ENCODE measurements around the gene VWA3B.
"Not testable (repeated sequence)": the region's sequence is repeated elsewhere in the genome, so short reads cannot be mapped to it uniquely, and the experiment has no call there.

VWA3B gene

DNA sequence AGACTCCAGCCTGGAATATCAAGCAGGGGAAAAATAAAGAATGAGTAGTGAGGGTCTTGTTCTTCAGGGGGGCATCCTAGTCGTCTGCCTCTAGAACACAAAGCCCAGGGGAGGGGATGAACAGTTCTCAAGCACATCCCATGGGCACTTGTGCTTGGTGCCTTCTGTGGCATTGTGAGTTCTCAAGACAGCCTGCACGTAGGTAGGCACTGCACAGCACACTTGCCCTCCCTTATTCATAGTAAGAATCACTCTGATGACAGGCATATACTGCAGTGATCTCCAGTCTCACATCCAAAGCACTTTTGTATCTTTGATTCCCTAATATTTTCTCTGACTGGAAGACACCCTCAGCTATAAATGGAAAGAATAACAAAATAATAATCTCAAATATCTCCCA lies 154.6 kb downstream of the VWA3B start:
- DNase-seq (ENCODE audit: low read depth in 3 of 3, low spot score in 1 of 3), result no peak

DNA sequence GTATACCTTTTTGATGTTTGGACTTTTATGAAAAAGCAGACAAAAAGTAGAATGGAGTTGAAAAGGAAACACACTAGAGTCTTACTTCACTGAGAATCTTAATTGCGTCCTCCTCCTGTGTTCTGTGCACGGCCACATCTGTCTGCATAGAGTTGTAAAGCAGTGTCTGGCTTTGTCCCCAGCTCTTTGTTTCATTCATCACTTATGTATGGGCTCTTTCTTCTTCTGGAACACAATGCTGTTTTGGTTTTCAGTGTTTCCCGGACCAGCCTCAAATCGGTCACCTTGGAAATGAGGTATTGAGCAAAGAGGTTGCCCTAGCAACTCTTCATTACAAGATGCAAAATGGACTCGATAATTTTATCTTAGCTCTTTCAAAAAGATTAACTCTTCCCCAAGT lies 155.0 kb downstream of the VWA3B start:
- DNase-seq (ENCODE audit: low read depth in 3 of 3, low spot score in 1 of 3), result no peak

DNA sequence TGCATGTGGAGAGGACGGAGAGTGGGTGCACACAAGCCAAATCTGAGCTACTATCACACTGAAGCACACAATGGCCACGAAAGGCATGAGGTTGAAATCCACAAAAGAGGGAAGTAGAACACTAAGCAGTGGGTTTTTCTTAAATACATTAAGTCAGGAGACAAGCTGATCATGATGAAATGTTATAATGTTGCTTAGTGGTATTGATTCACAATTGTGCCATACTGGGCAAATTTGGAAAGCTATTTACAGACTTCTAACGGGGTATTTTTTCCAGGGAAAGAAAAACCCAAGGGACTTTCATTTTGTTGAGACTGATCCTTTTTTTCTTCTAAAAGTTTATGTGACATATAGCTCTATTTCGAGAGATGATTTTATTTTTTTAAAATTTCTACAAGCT lies 158.5 kb downstream of the VWA3B start:
- DNase-seq (ENCODE audit: low read depth in 3 of 3, low spot score in 1 of 3), result no peak

DNA sequence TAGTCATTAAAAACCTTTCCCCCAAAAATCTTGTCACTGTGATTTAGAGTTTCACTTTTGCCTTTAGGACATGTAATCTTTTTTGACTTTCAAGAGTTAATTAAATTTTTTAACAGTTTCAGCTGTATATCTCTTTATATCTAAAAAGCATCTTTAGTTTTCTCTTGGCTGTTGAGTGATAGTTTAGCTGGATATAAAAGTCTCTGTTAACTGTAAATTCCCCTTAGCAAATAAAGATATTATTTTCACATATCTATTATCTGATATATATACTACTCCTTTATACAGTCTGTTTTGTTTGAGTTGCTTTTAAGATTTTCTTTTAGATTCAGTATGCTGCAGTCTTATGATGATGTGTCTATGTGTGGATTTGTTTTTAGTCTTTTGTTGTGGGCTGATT lies 160.4 kb downstream of the VWA3B start:
- DNase-seq (ENCODE audit: low read depth in 3 of 3, low spot score in 1 of 3), result no peak

DNA sequence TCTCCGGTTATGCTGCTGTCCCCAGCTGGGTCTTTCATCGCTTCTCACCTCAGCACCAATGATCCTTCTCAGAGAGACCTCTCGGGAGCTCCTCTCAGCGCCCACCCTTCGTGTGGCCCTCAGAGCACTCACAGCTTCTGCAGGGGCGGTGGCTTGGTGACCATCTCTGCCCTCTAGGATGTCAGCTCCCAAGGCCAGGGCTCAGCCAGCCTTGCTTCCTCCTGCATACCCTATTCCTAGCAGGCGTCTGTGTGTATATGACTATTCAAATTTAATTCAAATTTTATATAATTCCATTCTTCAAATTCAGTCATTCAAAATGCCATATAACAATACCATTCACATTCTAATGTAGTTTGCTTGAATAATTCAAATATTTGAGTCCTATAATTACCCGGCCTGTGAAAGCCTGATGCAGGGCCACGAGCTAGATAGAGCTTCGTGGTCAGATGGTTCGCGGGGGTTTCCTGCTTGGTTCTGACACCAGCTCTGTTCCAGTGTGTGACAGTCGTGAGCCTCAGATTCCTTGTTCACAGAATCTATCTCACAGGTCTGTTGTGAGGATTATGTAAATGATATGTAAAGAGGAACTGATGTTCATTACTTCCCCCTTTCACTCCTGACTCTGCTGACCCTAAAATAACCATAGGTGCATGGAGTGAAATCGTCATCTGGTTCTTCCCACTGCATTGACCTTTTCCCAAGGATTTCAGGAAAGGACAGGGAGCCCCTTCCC lies 165.2 kb downstream of the VWA3B start:
- DNase-seq (ENCODE audit: low read depth in 3 of 3, low spot score in 1 of 3), result no peak

DNA sequence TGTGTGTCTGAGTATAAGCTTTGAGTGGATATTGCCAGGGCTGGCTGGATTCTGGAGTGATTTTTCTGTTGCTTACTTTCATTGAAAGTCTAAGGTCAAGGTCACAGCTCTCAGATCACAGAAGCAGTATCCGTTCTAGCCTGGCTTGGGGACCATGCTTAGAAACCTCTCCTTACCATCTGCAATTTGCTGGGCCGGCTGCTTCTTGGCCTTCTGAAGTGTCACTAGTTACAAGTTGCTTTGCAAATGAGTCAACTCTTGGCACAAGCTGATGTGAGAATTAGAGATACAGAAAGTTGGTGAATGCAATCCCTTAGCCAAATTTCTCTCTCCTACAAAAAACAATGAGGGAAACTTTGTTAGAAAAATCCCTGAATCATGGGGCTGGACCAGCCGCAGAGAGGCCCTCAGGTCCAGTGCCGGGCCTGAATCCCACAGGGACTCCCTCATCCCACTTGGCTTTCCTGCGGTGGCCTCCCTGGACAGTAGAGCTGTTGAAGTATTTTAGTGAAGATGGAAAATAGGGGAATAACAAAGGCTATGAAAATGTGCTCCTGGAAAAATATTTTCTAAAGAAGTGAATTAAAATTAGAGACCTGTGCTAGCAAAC lies 166.6 kb downstream of the VWA3B start:
- DNase-seq (ENCODE audit: low read depth in 3 of 3, low spot score in 1 of 3), result no peak

DNA sequence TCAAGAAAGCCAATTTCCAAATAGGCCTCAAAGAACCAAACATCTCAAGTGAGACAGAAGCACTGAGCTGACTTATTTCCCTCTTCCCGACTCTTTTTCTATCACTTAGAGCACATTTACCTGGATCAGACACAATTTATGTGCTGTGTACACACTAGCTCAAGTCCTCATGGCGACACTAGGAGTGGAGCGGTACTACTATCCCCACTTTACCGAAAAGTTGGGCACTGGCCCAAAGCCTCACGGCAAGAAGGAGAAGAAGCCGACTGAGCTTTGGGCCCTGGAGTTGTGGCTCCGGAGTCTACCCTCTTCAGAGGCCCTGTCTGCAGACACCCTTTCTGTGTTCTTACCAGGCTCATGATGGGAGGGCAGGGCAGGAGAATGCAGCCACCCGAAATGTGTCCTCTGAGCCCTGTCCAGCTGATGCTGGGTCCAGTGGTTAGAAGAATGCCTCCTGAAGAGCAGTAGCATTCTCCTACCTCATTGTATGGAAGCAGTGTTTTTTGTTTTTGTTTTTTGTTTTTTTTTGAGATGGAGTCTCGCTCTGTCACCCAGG lies 167.6 kb downstream of the VWA3B start:
- no peak for DNase-seq (ENCODE audit: low read depth in 3 of 3, low spot score in 1 of 3)

DNA sequence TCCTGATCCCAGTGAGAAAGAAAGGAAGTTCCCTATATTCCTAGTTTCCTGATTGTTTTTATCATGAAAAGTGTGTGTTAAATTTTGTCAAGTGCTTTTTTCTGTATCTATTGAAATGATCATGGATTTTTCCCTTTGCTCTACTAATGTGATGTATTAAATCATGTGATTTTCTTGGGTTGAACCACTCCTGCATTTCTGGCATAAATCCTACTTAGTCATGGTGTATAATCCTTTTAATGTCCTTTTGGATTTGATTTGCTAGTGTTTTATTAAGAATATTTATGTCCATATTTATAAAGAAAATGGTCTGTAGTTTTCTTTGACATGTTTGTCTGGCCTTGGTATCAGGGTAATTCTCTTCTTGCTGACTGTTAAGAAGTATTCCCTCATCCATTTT lies 171.9 kb downstream of the VWA3B start:
- no peak for DNase-seq (ENCODE audit: low read depth in 3 of 3, low spot score in 1 of 3)

DNA sequence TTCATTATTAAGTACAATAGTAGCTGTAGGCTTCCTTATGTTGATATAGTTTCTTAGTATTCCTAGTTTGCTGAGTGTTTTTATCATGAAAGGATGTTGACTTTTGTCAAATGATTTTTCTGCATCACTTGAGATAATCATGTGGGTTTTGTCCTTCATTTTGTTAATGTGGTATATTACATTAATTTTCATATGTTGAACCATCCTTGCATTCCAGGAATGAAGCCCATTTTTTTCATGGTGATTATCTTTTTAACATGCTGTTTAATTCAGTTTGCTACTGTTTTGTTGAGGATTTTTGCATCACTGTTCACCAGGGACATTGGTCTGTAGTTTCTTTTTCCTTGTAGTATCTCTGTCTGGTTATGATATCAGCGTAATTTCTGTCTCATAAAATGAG lies 176.4 kb downstream of the VWA3B start:
- DNase-seq (ENCODE audit: low read depth in 3 of 3, low spot score in 1 of 3), result no peak

DNA sequence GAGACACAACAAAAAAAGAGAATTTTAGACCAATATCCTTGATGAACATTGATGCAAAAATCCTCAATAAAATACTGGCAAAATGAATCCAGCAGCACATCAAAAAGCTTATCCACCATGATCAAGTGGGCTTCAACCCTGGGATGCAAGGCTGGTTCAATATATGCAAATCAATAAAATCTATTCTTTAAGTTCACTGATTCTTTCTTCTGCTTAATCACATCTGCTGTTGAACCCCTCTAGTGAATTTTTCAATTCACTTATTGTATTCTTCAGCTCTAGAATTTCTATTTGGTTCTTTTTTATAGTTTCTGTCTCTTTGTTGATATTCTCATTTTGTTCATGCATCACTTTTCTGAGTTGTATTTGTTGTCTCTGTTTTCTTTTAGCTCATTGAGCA lies 181.3 kb downstream of the VWA3B start:
- not testable (repeated sequence) for DNase-seq (ENCODE audit: low read depth in 3 of 3, low spot score in 1 of 3)

DNA sequence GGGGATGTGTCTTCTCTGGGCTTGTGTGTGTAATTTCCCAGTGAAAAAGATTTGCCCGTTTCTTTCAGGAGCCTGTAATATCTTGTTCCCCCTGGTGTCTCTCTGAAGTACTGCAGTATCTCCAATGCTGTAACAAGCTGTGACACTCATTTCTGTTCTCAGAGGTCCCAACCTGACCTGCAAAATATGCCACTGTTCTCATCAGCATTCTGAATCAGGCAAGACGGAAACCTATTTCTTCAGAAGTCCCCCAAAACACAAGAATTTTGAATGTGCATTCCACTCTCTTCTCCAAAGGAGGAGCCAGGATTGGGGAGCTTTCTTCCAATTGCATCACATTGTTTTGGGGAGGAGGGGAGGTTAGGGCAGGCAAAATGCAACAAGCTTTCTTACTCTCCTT lies 182.3 kb downstream of the VWA3B start:
- DNase-seq (ENCODE audit: low read depth in 3 of 3, low spot score in 1 of 3), result no peak

DNA sequence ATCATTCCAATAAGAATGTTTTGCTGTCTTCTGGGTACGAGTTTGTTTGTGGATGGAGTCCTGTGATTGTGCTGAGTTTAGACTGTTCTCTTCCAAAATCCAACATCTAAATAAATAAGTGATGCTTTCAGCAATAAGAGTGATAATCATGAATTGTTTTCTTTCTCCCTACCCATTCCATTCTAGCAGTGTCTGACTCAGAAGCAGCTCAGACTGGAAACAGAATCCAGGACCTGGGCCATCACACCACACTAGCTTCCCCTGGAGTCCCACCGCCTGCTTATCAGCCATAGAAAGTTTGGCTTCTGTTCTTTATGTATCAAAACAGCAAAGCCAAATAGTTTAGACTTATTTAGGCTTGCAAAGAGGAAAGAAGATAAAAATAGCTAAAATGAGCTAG lies 182.9 kb downstream of the VWA3B start:
- DNase-seq (ENCODE audit: low read depth in 3 of 3, low spot score in 1 of 3), result no peak

DNA sequence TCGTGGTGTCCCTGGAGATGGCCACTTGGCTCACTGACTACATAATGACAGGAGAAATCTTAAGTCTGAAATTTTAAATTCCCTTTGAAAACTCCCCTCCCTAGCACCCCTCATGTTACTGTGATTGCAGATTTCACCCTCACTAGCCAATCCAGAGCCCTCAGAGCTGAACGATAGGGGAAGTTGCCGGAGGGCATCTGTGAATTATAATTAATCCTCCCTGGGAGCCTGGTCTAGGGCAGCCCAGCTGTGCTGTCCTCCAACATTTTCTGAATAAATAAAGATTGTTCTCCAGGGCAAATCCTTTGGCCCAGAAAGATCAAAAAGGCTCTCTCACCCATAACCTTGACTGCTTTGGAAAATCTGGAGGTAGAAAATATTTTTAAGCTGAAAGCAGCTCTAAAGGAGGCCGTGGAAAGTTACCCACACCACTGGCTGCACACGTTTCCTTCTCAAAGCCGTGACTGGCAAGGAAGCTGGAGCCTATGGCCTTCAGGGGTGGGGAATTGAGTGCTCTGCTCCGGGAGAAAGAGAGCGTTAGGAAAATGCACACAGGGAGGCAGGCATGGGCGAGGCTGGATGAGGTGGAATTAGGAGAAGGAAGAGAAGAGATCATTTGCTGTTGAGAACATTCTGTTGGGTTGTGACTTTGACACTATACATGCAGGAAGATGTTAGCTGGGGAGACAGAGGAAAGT lies 190.3 kb downstream of the VWA3B start:
- no peak for DNase-seq (ENCODE audit: low read depth in 3 of 3, low spot score in 1 of 3)

DNA sequence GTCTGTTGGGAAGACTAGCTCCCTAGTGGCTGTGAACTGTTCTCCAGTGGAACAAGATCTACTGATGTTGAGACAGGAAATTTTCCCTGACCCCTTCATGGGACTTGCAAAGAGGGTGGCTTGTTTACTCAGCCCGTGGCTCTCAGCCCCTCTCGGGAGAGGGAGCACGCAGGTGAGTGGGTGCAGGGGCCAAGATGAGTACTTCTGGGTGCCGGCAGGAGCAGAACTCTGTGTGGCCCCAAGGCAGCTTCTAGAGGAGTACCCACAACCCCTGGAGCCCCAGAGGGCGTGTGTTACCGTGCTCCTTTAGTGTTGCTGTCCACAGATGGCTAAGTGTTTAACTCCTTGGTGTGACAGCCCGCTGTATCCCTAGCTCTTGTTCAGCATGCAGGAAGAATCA lies 191.1 kb downstream of the VWA3B start:
- DNase-seq (ENCODE audit: low read depth in 3 of 3, low spot score in 1 of 3), result no peak

DNA sequence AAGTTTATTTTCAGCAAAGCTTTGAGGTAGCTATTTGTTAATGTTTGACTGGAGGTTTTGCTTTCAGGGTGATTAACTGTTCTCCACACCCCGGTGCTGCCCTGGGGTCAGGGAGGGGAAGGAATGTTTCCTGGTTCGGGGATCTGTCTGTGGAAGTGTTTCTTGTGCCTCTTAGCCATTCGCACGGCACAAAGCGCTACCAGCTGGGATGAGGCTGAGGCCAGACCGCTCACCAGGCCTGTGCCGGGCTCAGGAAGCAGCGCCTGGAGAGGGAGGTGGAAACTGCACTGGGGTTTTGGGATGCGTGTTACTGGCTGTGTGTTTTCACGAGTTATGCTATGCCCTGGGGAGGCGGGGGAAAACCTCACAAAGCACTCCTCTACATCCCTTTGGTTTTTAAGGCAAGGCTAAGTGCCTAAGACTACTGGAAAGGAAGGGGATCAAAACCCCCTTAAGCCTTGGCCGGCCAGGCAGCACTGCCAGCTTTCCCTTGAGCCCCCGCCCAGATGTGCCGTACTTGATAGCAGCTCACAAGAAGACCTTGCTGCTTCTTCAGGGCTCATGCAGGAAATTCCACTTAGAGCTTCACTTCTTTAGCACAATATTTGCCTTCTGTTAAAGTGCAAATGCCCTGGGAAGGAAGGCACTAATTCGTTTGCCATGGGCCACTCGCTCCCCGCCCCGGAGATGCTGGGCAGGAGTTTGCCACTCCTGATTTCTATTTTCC lies 193.6 kb downstream of the VWA3B start:
- no peak for DNase-seq (ENCODE audit: low read depth in 3 of 3, low spot score in 1 of 3)

DNA sequence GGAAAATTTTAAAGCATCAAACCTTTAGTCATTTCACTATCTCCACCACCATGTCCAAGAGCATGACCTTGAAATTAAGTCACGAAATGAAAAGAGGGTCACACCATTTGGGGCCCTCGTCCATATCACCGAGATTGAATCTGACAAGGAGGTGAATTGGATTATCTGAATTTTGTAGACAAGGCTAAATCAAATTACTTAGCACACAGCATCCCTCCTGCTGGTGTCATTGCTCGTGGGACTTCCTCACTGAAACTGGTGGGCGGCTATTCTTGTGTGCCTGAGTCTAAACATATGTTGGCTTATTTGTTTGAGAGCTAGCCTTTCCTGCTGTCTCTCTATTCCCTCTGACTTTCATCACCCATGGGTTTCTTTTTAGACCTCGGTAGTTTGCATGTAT lies 194.6 kb downstream of the VWA3B start:
- no peak for DNase-seq (ENCODE audit: low read depth in 3 of 3, low spot score in 1 of 3)

DNA sequence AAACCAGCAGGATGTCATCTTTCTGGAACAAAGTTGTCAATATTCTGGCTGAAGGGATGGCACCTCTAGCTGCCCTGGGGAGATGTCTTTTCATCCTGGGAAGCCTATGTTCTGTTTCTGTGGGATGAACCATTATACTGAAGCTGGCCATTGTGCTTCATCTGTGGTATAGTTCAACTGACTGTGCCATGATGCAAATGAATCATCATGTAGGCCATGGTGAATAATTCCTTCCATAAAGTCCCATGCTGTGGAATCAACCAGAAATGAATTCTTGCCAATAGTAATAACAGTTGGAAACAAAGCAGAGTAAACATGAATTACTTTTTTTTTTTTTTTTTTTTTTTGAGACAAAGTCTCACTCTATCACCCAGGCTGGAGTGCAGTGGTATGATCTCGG lies 195.1 kb downstream of the VWA3B start:
- no peak for DNase-seq (ENCODE audit: low read depth in 3 of 3, low spot score in 1 of 3)

DNA sequence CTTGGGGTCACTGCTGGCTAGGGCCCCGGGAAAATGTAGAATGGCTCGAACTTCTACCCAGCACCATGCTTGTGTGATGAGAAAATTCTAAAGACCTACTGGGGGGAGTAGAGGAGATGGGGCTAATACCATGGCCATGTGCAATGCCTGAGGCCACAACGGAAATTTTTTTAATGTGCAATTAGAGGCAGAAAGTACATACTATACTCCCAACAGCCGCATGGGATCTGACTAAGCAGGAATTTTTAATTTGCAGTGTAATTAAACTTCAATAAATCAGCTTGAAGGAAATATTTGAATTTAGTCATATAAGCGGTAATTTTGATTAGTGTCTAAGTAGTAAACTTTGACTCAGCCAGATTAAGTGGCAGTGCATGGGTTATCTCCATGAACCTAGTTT lies 206.1 kb downstream of the VWA3B start:
- DNase-seq (ENCODE audit: low read depth in 3 of 3, low spot score in 1 of 3), result no peak

DNA sequence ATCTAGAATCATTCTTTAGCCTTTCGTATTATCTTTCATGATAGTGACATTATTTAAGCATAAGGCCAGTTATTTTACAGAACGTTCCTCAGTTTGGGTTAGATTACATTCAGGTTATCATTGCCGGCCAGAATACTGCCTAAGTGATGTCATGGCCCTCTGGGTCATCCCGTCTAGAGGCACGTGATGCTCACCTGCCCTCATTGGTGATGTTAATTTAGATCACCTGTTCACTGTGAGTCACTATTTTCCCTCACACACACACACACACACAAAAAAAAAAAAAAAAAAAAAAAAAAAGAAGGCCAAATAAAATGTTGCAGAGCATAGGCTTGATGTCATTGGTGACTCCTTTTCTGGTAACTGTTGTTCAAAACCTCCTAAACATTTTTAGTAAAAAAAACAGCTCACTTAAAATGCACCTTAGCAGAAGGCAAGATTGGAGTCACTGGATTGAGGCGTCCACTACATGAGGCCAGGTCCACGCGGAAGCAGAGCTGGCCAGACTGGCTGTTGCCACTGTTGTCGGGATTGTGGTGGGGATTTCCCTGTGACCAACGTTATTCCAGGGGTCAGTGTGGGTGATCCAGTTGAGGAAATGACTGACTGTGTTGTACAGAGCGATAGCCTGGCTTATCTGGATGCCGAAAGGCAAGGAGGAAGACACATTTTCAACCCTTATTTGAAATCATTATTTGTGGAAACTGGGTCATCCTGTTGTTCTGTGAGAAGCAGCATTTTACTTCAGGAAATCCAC lies 207.1 kb downstream of the VWA3B start:
- no peak for DNase-seq (ENCODE audit: low read depth in 3 of 3, low spot score in 1 of 3)

DNA sequence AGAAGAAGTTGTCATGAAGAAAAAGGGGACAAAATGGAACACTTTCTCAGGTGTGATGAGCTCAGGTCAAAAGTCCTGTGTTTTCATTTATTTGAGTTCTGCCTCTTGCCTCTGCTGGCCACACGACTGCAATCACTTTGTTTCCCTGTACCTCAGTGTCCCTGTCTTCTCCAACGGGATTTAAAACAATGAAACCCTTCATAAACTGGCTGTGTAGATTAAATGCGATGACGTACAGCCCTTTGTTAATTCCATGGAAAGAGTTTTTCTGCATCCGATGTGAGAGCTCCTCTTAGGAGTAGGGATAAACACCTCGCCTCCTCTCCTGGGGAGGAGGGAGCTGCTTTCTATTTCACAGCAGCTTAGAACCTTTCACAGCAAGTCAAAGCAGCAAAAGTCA lies 207.7 kb downstream of the VWA3B start:
- DNase-seq (ENCODE audit: low read depth in 3 of 3, low spot score in 1 of 3), result no peak

DNA sequence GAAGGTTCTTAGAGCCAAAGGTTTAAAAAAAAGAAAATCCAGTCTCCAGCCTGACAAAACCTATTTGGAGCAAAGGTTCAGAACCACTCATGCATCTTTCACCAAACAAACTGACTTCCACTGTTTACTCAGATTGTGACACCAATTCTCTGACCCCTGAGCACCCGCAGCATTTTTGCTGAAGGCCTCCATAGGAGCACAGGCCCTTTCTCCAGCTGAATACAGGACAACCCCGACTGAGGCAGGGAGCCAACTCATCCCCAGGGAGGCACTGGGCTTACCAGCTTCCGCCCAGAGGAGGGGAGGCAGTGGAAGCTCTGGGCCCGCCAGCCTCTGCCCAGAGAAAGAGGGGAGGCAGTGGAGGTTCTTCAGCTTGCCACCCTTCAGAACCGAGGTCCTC lies 208.3 kb downstream of the VWA3B start:
- no peak for DNase-seq (ENCODE audit: low read depth in 3 of 3, low spot score in 1 of 3)

Measured in stimulated activated CD4-positive, alpha-beta T cell treated with anti-CD3 and anti-CD28 coated beads, TNF-alpha, amount 100 ng/mL, for 1 hour (primary cell).